HG03432 (cell line): ENCODE measurements around the gene NEMP2.
"Not testable (repeated sequence)": the region's sequence is repeated elsewhere in the genome, so short reads cannot be mapped to it uniquely, and the experiment has no call there.

Experiments used
- ATAC-seq: cut with Tn5 transposase; IDR thresholded peaks from one replicate; pipeline ENCODE4 v1.9.1; 2021; ENCODE audit warnings: mild to moderate bottlenecking, moderate library complexity; ENCODE audit not compliant: unreplicated experiment

The NEMP2 gene

DNA sequence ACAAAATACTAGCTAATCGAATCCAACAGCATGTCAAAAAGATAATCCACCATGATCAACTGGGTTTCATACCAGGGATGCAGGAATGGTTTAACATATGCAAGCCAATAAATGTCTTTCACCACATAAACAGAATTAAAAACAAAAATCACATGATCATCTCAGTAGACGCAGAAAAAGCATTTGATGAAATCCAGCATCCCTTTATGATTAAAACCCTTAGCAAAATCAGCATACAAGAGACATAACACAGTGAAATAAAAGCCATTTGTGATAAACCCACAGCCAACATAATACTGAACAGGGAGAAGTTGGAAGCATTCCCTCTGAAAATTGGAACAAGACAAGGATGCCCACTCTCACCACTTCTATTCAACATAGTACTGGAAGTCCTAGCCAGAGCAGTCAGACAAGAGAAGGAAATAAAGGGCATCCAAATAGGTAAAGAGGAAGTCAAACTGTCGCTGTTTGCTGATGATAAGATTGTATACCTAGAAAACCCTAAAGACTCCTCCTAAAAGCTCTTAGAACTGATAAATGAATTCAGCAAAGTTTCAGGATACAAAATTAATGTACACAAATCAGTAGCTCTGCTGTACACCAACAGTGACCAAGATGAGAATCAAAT is 39.8 kb downstream of the NEMP2 start:
- ATAC-seq, result not testable (repeated sequence)

DNA sequence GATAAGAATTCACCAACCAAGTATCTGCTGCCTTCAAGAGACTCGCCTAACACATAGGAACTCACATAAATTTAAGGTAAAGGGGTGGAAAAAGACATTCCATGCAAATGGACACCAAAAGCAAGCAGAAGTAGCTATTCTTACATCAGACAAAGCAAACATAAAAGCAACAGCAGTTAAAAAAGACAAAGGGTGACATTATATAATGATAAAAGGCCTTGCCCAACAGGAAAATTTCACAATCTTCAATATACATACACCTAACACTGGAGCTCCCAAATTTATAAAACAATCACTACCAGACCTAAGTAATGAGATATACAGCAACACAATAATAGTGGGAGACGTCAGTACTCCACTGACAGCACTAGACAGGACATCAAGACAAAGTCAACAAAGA is 41.4 kb downstream of the NEMP2 start:
- ATAC-seq, result no peak

- no peak for ATAC-seq
Observed at GRCh38 chr2:190490502-190490901, 44.0 kb downstream of the NEMP2 start.

- ATAC-seq, result no peak
Observed at GRCh38 chr2:190489475-190489874, 45.0 kb downstream of the NEMP2 start.

DNA sequence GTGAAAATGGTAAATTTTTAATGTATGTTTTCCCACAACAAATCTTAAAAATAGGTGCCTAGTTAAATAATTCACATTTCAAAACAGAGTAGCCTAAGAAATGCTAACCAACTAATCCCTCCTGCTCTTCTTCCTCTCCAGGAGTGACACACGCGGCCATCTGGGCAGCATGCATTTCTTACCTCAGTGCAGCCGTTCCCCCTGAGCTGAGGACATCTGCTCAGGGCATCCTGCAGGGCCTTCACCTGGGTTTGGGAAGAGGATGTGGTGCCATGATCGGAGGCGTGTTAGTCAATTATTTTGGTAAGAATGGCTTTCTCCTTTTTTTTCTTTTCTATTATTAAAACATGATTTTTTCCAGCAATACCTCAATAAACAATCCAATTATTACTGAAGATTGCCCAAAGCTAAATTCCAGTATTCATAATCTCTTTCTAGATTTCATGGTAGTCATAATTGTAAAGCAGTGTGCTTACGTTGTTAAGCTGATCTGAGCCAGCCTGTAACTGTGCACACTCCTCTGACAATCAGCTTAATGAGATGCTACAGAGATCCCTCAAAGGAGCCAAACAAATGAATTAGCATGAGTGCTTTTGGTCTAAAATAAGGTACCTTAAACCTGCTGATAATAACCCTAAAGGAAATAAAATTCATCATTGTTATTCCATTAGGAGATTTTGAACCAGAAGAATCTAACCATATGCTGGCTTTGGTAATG is 45.8 kb downstream of the NEMP2 start:
- no peak for ATAC-seq

GRCh38 chr2:190486037-190486623 is 48.4 kb downstream of the NEMP2 start:
- no peak for ATAC-seq

GRCh38 chr2:190482451-190482850 is 52.1 kb downstream of the NEMP2 start:
- ATAC-seq, result no peak

GRCh38 chr2:190481339-190481738 is 53.2 kb downstream of the NEMP2 start:
- no peak for ATAC-seq

DNA sequence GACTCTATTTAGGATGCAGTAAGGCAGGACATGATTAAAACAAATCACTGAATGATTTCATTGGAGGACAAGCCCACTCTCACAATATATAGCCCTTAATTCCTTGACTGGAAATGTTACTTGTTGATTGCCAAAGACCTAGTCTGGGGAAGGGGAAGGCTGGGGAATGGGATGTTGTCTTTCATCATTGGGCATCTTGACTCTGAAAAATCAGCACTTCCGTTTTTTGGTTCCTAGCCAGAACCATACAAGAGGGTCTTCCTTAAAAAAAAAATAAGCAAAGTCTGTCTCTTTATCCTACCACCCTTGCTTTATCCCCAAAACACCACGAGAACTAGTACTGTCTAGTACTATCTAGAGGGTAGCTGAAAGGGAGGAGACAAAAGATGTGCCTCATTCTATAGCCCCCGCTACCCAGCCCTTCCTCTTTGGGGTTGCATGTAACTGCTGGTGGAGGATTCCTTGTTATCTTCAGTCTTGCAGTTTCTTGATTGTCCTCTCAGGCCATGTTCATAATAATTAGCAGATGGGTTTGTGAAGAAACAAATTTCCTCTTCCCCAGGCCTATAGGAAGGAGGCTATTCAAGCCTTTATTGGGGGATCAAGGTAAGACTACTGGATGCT is 55.8 kb downstream of the NEMP2 start:
- ATAC-seq, result no peak

DNA sequence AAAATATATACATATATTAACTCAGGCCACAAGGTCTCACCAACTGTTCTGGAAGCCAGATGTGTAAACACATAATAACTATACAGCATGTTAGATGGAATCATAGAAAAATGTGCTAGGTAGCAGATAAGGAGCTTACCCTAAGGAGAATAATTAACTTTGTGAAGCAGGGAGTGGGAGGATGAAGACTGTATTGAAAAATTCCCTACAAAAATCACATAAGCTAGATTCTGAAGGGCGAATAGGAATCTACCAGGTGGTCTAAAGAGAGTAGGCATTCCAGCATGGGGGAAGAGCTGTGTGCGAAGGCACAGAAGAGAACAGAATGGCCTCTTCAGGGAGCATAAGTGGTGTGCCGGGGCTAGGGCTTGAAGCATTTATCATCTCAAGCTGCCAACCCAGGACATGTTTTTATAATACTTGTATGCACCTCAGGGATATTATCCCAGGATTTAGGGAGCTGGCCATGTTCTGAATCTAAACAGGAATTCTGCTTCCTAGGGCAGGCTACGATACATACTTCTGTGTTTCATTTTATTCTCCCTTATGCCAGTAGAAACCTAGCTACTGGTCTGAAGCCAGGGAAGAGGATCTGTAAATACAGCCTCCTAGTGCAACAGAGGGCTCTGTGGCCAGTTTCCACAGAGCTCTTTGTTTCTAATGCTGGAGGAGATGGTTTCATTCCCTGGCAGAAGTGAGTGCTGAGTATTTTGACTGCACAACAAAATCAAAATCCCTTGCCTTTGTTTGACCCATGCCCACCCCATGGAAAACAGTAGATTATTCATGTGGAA is 56.7 kb downstream of the NEMP2 start:
- ATAC-seq, result no peak

DNA sequence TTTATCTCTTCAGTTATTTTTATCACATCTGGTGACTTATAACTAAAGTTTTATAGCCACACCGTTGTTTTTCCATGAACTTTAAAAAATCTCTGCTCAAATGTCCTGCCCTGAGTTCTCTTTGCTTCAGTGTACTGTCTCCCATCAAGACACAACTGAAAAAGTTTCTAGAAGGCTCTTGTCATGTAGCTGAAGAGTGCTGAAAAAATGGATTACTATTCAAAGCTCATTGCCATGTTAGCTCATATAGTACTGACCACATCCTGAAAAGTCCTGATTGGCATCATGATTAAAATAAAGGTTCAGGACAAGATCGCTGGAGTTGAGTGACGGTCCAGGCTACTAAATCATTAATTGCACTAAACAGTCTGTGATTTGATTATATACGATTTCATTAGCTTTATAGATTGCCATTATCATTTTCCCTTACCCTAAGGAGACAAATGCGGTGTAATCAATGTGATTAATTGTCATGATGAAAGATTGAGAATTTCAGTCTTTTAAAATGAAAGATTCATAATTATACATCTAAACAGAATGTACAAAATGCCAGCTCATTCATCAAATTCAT is 64.2 kb downstream of the NEMP2 start:
- no peak for ATAC-seq

- no peak for ATAC-seq
Observed at GRCh38 chr2:190469771-190470170, 64.8 kb downstream of the NEMP2 start.

- peak; percentile 71 for ATAC-seq
Observed at GRCh38 chr2:190468814-190469569, 65.5 kb downstream of the NEMP2 start.

DNA sequence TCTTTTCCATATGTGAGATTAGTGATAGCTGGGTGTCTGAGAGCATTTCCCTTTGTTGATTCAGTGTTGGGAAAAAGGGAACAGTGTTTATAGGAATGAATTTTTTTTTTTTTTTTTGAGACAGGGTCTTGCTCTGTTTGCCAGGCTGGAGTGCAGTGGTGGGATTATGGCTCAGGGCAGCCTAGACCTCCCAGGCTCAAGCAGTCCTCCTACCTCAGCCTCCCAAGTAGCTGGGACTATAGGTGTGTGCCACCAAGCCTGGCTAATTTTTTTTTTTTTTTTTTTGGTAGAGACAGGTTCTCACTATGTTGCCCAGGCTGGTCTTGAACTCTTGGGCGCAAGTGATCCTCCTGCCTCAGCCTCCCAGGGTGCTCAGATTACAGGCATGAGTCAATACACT is 66.2 kb downstream of the NEMP2 start:
- ATAC-seq, result not testable (repeated sequence)

DNA sequence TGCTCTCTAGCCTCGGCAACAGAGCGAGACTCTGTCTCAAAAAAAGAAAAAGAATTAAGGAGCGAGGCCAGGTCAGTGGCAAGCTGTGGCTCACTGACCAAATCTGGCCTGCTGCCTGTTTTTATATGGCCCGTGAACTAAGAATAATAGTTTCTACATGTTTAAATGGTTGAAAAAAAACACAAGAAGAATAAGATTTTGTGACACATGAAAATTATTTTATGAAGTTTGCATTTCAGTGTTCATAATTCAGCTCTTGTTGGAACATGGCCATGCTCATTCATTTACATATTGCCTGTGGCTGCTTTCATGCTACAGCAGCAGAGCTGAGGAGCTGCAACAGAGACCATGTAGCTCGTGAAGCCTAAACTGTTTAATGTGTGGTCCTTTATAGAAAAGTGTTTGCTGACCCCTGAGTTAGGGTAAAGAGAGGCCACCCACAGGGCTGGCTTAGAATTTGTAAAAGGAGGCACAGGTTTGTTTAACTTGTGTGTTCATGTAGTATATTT is 66.9 kb downstream of the NEMP2 start:
- peak; percentile 35 for ATAC-seq

DNA sequence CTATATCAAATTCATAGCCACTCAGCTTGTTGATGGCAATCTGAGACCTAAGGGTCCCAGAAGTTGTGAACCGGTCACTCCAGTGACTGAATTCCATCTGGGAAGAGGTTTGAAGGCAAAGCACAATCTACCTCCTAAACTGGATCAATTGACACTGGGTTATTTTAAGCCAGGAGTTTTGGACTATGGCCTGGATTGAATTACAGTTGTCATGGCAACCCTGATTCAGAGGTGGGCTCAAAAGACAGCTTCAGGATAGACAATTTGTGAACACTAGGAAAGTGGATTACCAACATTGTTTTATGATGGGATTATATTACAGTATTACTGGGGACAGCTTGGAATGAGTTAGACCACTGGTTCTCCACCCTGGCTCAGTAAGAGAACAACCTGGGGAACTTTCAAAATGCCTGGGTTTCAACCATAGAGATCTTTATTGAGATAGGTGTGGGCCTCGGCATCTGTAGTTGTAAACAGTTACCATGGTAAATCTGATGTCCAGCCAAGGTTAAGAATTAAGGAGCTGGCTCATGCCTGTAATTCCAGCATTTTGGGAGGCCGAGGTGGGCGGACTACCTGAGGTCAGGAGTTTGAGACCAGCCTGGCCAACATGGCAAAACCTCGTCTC is 67.6 kb downstream of the NEMP2 start:
- no peak for ATAC-seq

DNA sequence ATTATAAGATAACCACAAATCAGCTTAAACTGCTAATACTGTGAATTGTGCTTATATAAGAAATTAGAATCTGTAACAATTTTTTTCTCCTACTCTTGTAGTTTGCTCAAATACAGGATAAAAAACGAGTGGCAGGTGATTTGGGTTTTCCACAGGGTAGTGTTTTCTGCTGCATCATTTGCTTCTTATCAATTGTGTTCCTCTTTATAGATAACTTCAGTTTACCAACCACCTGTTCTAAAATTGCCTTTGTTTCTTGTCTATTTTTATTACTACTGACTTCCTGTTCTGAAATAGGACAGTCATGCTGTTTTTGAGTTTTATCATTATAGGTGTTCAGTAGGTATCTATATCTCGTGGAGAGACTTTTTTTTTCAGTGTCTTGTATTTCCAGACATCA is 69.5 kb downstream of the NEMP2 start:
- peak; percentile 59 for ATAC-seq

- no peak for ATAC-seq
Observed at GRCh38 chr2:190462611-190463010, 71.9 kb downstream of the NEMP2 start.

DNA sequence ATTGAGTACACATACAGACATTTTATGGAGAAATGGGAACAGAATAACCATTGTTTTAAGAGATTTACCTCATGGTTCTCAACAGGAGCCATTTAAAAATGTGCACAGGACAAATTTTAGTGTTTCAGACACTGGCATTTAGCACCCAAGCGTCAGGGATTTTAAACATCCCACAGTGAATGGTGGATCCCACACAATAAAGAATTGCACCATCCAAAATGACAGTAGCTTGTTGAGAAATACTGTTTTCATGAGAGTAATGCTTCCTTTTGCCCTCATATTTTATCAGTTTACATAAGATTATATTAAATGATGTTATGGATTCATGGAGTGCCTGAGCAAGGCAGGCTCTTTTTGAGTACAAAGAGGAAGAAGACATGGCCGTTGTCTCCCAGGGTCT is 72.3 kb downstream of the NEMP2 start:
- ATAC-seq, result no peak
